ENCODE results near the gene KIRREL3. TPM values are rescaled to one million over a fixed set of nuclear protein-coding genes. Genes with fewer than 3 reads are reported as not detected.

Gene KIRREL3
- total and polyA plus RNA-seq, 9 of the 15 experiments (the other 6 are each of a cell fraction or from before 2014, with no cell fraction given) = 0.04 to 0.10 TPM; not detected in 7

DNA sequence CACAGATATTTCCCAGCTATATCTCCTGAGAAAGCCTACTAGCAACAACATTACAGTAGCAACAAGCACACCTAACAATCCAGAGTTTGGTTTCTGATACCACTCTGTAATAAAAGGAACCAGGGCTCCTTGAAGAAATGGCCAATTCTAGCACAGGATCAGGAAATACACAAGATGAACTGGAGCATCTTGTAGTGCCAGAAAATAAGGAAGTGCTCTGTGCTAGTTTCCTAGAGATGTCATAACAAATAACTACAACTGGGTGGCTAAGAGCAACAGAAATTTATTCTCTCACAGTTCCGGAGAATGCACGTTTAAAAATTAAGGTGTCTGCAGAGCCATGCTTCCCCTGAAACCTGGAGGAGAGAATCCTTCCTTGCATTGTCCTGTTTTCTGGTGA lies 217.8 kb downstream of the KIRREL3 start:
- no peaks in the 10 kb centered on the region for H4K20me1 ChIP-seq (replicated peaks; ENCODE audit: control insufficient read depth, insufficient read depth, low read length)
- 0 out of 2 replicates have a peak, but pooled peaks have one; percentile 27 for TF ChIP-seq SPI1 (IDR thresholded peaks at IDR 0.05; ENCODE audit: borderline replicate concordance, low read depth, low read length)
- TF ChIP-seq, protein P1, sequence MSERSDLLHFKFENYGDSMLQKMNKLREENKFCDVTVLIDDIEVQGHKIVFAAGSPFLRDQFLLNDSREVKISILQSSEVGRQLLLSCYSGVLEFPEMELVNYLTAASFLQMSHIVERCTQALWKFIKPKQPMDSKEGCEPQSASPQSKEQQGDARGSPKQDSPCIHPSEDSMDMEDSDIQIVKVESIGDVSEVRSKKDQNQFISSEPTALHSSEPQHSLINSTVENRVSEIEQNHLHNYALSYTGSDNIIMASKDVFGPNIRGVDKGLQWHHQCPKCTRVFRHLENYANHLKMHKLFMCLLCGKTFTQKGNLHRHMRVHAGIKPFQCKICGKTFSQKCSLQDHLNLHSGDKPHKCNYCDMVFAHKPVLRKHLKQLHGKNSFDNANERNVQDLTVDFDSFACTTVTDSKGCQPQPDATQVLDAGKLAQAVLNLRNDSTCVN (CRISPR knock-in tag; IDR thresholded peaks at IDR 0.05) = no peak
- intact Hi-C loops (cut with micrococcal nuclease) = no loop called here
- ChIA-PET POLR2A (no interaction called here), CTCF (ENCODE audit: low intra/inter-chr PET ratio) (no interaction called here)
- no peaks in the 10 kb centered on the region for H3K79me2 ChIP-seq (ENCODE audit: control insufficient read depth, insufficient read depth, low read length)
- FAIRE-seq (no peak), ATAC-seq (no peak), DNase-seq (ENCODE audit: extremely low read depth in 1 of 4, low spot score in 3 of 4) (no peak)
- H2AFZ ChIP-seq (ENCODE audit: low read depth, low read length) = no peak overlapping the region
- in situ Hi-C loops (cut with MboI) = no loop called here
- WGBS (ENCODE audit: insufficient coverage, low coverage, missing lambda C conversion rate) = 0% methylated on average over 2 of the region's 2 CpGs
- no peaks in the 10 kb centered on the region for H3K9me3 ChIP-seq (replicated peaks; ENCODE audit: control insufficient read depth, insufficient read depth, low read depth, low read length)
- H3K4me2 ChIP-seq (ENCODE audit: insufficient read depth, low read length) = no peak overlapping the region
- H3K27ac ChIP-seq (ENCODE audit: extremely low read depth, low read depth, low read length) = no peak overlapping the region
- no TSS peak for BruUV-seq (replicated peaks)
- H3K9ac ChIP-seq (ENCODE audit: insufficient read depth in 1 of 2, low read depth in 2 of 2, low read length in 2 of 2) = no peak overlapping the region
- H3K27me3 ChIP-seq (ENCODE audit: control insufficient read depth in 2 of 2, insufficient read depth in 2 of 2, low read length in 2 of 2) = no peaks in the 10 kb centered on the region
- no peak overlapping the region for H3K4me3 ChIP-seq
- no peaks in the 10 kb centered on the region for H3K4me1 ChIP-seq (replicated peaks in 1 of 2; ENCODE audit: control insufficient read depth in 2 of 2, insufficient read depth in 2 of 2, low read length in 2 of 2)
- no peaks in the 10 kb centered on the region for H3K9me1 ChIP-seq (ENCODE audit: control insufficient read depth, insufficient read depth, low read length)
- H3K36me3 ChIP-seq (ENCODE audit: control insufficient read depth, insufficient read depth, low read length) = no peaks in the 10 kb centered on the region

DNA sequence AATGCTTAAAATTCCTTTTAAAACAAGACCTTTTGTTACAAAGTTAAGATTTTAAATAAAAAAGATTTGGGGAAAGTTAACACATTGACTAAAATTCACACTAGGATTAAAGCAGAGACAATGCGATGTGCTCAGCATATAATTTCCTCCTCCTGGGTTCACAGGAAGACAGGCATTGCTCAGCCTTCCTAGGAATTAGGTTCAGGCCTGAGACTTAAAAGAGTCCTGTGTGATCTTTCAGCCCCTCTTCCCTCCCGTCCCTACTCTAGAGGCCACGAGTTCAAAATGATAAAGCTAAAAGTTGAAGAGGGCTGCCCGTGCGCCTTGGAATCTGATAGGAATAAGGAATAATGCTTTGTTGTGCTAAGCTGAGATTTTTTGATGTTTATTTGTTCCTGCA lies 218.6 kb downstream of the KIRREL3 start:
- FAIRE-seq (no peak), ATAC-seq (no peak), DNase-seq (ENCODE audit: extremely low read depth in 1 of 4, low spot score in 3 of 4) (no peak)
- Histone ChIP-seq H3K36me3 (ENCODE audit: control insufficient read depth, insufficient read depth, low read length) (no peaks in the 10 kb centered on the region), H3K9ac (ENCODE audit: insufficient read depth in 1 of 2, low read depth in 2 of 2, low read length in 2 of 2) (no peak overlapping the region), H3K9me1 (ENCODE audit: control insufficient read depth, insufficient read depth, low read length) (no peaks in the 10 kb centered on the region), H3K27me3 (ENCODE audit: control insufficient read depth in 2 of 2, insufficient read depth in 2 of 2, low read length in 2 of 2) (no peaks in the 10 kb centered on the region), H4K20me1 (replicated peaks; ENCODE audit: control insufficient read depth, insufficient read depth, low read length) (no peaks in the 10 kb centered on the region), H3K79me2 (ENCODE audit: control insufficient read depth, insufficient read depth, low read length) (no peaks in the 10 kb centered on the region), H3K4me2 (ENCODE audit: insufficient read depth, low read length) (no peak overlapping the region), H3K27ac (ENCODE audit: extremely low read depth, low read depth, low read length) (no peak overlapping the region), H3K4me3 (no peak overlapping the region), H3K4me1 (replicated peaks in 1 of 2; ENCODE audit: control insufficient read depth in 2 of 2, insufficient read depth in 2 of 2, low read length in 2 of 2) (no peaks in the 10 kb centered on the region), H2AFZ (ENCODE audit: low read depth, low read length) (no peak overlapping the region), H3K9me3 (replicated peaks; ENCODE audit: control insufficient read depth, insufficient read depth, low read depth, low read length) (no peaks in the 10 kb centered on the region)
- TF ChIP-seq SMAD4 (CRISPR knock-in tag; conservative IDR thresholded peaks at IDR 0.05) (no peak), SNIP1 (IDR thresholded peaks at IDR 0.05; ENCODE audit: low read depth) (no peak), PYGO2 (tag; IDR thresholded peaks at IDR 0.05) (no peak), CEBPG (CRISPR knock-in tag; IDR thresholded peaks at IDR 0.05) (no peak), CEBPG (tag; conservative IDR thresholded peaks at IDR 0.05 in 1 of 2, IDR thresholded peaks at IDR 0.05 in 1 of 2) (no peak), U2AF1 (optimal IDR thresholded peaks at IDR 0.05; ENCODE audit: low read depth, low read length) (no peak), GTF2E2 (tag; IDR thresholded peaks at IDR 0.05) (no peak), ZNF174 (CRISPR knock-in tag; IDR thresholded peaks at IDR 0.05) (no peak)
- TF ChIP-seq, protein P2, sequence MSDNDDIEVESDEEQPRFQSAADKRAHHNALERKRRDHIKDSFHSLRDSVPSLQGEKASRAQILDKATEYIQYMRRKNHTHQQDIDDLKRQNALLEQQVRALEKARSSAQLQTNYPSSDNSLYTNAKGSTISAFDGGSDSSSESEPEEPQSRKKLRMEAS (CRISPR knock-in tag; IDR thresholded peaks at IDR 0.05) = no peak
- POLR2A ChIA-PET = no interaction called here
- BruUV-seq (replicated peaks) = no TSS peak
- intact Hi-C loops (cut with micrococcal nuclease) = no loop called here
- CTCF ChIA-PET (ENCODE audit: low intra/inter-chr PET ratio) = no interaction called here
- 2% methylated on average over 5 of the region's 5 CpGs for WGBS (ENCODE audit: insufficient coverage, low coverage, missing lambda C conversion rate)
- in situ Hi-C loops (cut with MboI) = no loop called here

Data from K562 (cell line).